Activated CD4-positive, alpha-beta T cell treated with anti-CD3 and anti-CD28 coated beads, Interleukin-2, Interleukin-6, amounts not matched to agents 100 ng/mL and 50 ng/mL, durations not matched to agents 16 hours and 8 hours (primary cell): Measurements from ENCODE around the gene ARHGEF10L.

Source experiments
- DNase-seq: peaks from one replicate; pipeline ENCODE4 v3.0.0-alpha.2; 2020

ARHGEF10L gene

DNA sequence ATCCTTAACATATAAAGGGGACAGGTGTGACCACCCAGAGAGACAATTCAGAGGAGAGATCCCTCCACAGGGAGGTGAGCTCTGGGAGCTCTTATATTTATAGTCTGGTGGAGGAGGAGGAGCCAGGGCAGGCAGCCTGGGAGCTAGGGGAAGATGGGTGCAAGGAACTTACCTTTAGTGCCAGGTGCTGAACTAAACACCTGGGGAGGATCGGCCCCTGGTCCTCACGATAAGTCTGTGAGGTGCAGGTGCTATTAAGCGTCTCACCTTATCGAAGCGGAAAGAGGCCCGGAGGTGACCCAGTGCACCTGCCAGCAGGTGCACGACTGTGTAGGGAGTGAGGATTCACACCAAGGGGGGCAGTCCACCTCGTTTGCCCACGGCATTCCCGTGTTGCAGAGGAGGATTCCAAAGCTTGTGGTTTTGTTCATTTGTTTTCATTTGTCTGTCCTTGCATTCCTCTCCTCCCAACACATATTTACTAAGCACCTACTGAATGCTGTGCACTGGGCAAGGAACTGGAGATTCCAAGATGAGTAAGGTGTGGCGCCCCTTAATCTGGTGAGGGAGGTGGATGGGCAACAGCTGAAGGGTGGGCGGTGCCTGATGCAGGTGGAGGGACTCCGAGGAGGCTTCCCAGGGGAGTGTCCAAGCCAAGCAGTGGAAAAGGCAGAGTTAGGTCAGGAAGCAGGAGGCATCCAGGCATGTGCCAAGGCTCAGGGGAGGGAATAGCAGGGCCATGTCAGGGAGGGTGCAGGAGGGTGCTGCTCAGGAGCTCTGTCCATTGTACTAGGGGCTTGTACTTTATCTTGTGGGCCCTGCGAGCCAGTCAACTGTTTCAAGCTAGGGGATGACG lies 11.5 kb downstream of the ARHGEF10L start:
- no peak for DNase-seq

DNA sequence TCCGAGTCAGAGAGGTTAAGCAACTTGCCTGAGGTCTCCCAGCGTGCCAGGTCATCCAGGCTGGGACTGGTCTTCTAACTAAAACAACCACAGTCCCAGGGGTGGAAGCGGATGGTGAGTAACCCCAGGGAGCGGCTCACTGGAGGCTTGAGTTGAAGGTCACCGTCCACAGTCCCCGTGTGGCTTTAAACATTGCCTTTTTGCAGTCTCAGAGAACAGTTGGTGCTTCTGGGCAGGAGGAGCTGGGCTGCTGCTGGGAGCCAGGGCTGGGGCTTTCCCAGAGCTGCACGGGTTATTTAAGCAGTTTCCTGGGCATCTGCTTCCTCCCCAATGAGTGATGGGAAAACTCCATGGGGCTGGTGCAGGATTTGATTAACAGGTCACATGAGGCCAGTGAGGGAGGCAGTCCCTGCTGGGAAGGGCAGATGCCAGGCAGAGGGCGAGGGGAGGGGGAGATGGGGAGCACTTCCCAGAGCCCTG lies 12.3 kb downstream of the ARHGEF10L start:
- no peak for DNase-seq

- no peak for DNase-seq
Observed at GRCh38 chr1:17553975-17554700, 14.6 kb downstream of the ARHGEF10L start.

DNA sequence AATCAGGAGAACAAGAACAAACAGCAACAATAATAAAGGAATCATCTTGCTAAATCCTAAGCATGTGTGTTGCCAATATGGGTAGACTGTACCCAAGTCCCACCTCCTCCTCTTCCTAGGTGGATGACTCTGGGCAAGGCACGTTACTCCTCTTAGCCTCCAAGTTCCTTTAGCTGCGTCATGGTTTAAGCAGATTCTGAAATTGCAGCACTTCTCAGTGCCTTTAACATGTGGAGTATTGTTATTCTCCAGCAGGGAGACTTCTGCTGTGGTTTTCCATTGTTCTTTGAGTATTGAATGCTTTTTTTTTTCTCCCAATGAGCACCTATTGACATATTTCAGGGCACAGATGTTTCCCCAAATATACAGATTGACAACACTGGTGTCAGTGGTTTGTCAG lies 15.5 kb downstream of the ARHGEF10L start:
- DNase-seq = no peak

GRCh38 chr1:17557986-17558385 lies 18.5 kb downstream of the ARHGEF10L start:
- no peak for DNase-seq

GRCh38 chr1:17558541-17558940 lies 19.0 kb downstream of the ARHGEF10L start:
- no peak for DNase-seq

GRCh38 chr1:17558954-17559614 lies 19.6 kb downstream of the ARHGEF10L start:
- no peak for DNase-seq

- DNase-seq = no peak
Observed at GRCh38 chr1:17559615-17560419, 20.3 kb downstream of the ARHGEF10L start.

DNA sequence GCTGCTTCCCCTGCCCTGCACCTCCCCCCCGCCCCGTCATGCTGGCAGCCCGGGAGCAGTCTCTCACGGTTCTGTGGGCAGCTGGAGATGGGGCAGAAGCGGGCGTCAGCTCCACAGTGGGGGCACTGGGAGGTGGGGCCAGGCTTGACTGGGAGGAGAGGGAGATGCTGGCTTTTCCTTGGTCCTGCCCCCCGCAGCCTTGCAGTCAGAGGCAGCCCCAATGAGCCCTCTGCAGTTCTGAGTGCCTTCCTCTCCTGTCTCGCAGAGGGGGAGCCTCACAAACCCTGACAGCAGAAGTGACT lies 21.7 kb downstream of the ARHGEF10L start:
- no peak for DNase-seq

DNA sequence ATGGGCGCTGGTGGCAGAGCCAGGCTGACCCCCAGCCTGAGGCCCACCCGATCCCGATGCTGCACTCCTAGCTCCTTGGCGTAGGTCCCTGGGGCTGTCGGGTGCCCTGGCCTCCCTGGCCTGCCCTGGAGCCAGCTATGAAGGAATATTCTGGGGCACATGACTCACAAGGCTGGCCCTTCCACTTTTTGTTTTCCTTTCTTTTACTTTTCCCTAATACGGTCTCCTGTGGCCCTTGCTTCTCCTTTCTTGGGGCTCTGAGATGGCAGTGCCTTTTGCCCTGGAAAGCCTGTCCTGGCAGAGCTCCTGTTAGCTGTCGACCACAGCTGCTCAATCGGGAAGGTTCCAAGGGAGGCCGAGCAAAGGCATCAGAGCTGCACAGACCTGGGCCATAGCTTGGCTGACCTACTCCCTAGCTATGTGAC lies 22.1 kb downstream of the ARHGEF10L start:
- DNase-seq = no peak

DNA sequence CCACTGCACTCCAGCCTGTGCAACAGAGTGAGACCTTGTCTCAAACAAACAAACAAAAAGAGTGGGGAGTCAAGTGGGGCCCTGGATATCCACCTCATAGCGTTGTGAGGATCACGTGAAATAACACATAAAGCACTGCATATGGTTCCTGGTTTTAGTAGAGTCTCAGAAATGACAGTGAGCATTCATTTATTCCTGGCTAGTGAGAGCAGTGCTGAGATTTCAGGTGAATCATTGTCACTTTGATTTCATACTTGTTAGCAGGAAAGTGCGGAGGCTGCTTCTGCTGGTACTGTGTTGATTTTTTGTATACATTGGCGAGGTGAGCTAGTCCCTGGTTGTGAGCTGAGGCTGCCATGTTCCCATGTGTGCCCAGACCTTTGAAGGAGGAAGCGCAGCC lies 22.9 kb downstream of the ARHGEF10L start:
- no peak for DNase-seq

DNA sequence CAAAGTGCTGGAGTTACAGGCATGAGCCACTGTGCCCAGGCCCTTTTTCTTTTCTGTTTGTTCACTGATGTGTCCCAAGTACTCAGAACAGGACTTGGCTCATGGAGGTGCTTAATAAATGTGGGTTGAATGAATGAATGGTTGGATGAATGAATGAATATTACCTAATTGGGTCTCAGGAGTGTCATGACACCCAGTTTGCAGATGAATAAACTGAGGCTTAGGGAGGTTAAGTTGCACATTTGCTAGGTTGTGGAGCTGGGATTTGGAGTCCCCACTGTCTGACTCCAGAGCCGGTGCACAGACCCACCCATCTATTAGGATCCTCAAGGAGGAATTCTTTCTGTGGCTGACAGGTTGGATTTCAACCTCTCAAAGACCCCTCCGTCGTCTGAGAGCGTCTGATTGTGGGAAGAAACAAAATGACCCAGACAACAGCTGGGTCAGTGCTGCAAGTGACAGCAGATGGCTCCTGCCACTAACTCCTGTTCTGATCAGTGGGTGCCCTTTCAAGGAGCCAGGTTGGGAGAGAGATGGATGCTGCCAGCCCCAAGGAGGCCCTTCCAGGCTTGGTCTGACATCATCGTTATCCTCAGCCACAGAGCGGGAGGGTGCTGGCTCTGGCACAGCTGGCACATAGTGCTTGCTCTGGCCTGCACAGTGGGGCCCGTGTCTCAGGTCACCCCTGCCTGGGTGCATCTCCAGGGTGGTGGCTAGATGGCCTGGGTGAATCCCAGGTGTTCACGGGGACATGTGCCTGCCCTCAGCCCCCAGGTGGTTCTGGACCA lies 24.2 kb downstream of the ARHGEF10L start:
- DNase-seq = no peak

GRCh38 chr1:17564458-17565393 lies 25.2 kb downstream of the ARHGEF10L start:
- no peak for DNase-seq

- DNase-seq = no peak
Observed at GRCh38 chr1:17565461-17566252, 26.2 kb downstream of the ARHGEF10L start.

DNA sequence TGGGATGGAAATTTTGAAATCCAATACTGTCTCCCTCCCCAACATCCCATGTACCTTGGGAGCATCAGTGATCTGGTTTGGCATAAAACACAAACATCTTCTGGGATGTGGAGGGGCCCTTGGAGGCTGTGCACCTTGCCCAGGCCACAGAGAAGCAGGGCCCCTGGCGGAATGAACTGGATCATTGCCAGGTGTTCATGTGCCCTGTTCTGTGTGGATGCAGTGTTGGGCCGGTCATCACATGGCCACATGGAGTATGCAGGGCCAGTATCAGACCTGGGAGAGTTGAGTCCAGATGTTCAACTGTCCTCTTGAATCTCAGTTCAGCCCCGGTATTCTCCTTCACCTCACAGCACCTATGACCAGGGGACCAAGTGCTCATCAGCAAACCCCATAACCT lies 26.9 kb downstream of the ARHGEF10L start:
- DNase-seq = no peak

DNA sequence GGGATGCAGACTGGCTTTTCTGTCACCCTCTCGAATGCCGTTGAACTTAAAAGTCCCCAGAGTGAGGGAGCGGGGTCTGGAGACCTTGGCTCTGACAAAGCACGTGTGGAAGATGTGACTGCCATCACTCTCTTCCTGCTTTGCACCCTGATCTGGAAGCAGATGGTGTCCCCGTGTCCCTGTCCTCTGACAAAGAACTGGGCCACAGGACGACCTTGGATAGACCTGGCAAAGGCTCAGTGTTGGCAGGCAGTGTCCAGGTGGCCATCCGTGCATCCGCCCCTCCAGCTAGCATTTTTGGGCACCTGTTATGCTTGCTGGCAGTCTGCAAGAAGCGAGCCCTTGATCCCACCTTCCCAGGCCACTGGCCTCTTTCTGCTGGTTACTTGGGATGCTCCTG lies 27.4 kb downstream of the ARHGEF10L start:
- DNase-seq = no peak

GRCh38 chr1:17567582-17567981 lies 28.1 kb downstream of the ARHGEF10L start:
- no peak for DNase-seq

DNA sequence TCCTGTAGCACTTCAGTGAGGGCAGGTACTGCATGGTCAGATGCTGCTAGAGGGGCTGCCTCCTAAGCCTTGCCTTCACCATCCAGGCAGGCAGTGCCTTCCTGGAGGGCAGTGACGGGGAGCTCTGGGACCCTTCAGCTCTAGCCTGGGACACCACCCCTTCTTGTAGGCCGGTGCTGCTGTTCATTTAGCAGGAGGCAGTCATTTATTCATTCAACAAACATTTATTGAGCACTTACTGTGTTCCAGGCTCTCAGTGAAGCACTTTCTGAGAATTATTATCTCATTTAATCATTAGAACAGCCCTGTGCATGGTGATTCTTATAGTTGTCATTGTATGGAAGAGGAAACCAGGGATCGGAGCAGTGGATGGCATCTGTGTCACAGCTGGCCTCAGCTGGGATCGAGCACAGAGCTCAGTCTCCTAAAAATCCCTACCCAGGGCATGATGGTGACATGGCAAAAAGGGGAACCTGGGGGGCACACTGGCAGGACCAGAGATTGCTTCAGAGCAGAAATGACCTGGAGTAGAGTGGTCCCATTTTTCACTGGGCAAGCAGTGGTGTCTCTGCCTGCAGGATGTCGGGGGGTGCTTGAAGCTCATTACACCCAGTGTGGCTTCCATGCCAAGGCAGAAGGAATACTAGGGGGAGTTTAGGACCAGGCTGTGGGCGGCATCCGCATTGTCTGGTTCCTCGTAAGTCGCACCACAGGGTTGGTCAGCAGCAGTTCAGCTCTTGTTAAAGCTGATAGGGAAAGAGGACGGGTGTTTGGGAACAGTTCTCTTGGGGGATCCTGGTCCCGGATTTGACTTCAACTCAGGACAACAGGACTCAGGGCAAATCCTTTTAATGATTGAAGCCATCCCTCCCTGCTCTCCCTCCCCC lies 28.8 kb downstream of the ARHGEF10L start:
- DNase-seq = no peak
